ENCODE data around the gene TTC9C.
A peak's percentile ranks its signal among the peaks of the same experiment; 100 is the strongest.

Gene TTC9C

GRCh38 chr11:62775646-62776045, 47.4 kb downstream of the TTC9C start:
- Histone ChIP-seq H3K36me3 (ENCODE audit: insufficient read depth, low read length) (peaks cover 42% of the 10 kb centered on the region), H3K4me1 (ENCODE audit: insufficient read depth, low read length) (peaks cover 6% of the 10 kb centered on the region), H3K9me3 (ENCODE audit: low read length) (no peaks in the 10 kb centered on the region), H2AFZ (ENCODE audit: low read depth, low read length) (no peak overlapping the region), H3K27me3 (ENCODE audit: insufficient read depth, low read length) (no peaks in the 10 kb centered on the region), H3K4me3 (ENCODE audit: low read length) (no peak overlapping the region)

DNA sequence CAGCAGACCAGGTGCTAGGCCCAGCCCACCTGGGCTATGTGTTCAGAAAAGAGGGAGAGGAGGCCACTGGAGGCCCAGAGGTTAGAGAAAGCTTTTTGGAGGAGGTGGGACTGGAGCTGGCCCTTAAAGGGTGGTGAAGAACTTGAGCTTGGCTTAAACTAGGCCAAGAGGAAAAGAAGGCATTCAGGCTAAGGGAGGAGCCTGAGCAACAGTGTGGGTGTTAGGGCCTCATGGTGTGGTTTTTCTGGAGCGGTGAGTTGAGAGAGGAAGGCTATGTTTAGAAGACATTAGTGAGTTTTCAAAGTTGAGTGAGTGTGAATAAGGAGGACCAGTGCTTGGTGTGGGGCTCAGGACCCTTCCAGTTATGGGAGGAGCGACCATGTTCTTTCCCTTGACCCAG, 49.1 kb downstream of the TTC9C start:
- Histone ChIP-seq H3K9me3 (ENCODE audit: low read length) (no peaks in the 10 kb centered on the region), H2AFZ (ENCODE audit: low read depth, low read length) (no peak overlapping the region), H3K36me3 (ENCODE audit: insufficient read depth, low read length) (peaks cover 51% of the 10 kb centered on the region), H3K27me3 (ENCODE audit: insufficient read depth, low read length) (no peaks in the 10 kb centered on the region), H3K4me3 (ENCODE audit: low read length) (no peak overlapping the region), H3K4me1 (ENCODE audit: insufficient read depth, low read length) (no peaks in the 10 kb centered on the region)

DNA sequence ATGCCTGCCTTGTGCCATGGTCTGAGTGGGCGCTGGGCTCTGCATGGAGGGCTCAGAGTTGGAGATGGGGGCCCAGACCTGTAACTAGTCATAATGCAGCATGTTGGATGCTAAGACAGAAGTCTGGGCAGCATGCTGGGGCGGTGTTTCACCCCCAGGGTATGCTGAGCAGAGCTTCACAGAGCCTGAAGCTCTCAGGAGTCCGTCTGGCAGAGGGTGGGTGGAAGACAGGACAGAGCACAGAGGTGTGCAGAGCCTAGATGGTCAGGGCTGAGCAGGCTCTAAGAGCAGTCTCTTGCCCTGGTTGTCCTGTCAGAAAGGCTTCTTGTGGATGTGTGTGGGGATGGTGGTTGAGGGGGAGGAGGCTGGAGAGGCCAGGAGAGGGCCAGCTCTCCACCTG, 50.2 kb downstream of the TTC9C start:
- H2AFZ ChIP-seq (ENCODE audit: low read depth, low read length), result no peak overlapping the region
- no peaks in the 10 kb centered on the region for H3K9me3 ChIP-seq (ENCODE audit: low read length)
- no peak overlapping the region for H3K4me3 ChIP-seq (ENCODE audit: low read length)
- no peaks in the 10 kb centered on the region for H3K4me1 ChIP-seq (ENCODE audit: insufficient read depth, low read length)
- H3K27me3 ChIP-seq (ENCODE audit: insufficient read depth, low read length), result no peaks in the 10 kb centered on the region
- peaks cover 57% of the 10 kb centered on the region for H3K36me3 ChIP-seq (ENCODE audit: insufficient read depth, low read length)

GRCh38 chr11:62782753-62783152, 54.5 kb downstream of the TTC9C start:
- Histone ChIP-seq H2AFZ (ENCODE audit: low read depth, low read length) (no peak overlapping the region), H3K4me3 (ENCODE audit: low read length) (no peak overlapping the region), H3K36me3 (ENCODE audit: insufficient read depth, low read length) (peaks cover 37% of the 10 kb centered on the region), H3K27me3 (ENCODE audit: insufficient read depth, low read length) (no peaks in the 10 kb centered on the region), H3K9me3 (ENCODE audit: low read length) (no peaks in the 10 kb centered on the region), H3K4me1 (ENCODE audit: insufficient read depth, low read length) (peaks cover 4% of the 10 kb centered on the region)

DNA sequence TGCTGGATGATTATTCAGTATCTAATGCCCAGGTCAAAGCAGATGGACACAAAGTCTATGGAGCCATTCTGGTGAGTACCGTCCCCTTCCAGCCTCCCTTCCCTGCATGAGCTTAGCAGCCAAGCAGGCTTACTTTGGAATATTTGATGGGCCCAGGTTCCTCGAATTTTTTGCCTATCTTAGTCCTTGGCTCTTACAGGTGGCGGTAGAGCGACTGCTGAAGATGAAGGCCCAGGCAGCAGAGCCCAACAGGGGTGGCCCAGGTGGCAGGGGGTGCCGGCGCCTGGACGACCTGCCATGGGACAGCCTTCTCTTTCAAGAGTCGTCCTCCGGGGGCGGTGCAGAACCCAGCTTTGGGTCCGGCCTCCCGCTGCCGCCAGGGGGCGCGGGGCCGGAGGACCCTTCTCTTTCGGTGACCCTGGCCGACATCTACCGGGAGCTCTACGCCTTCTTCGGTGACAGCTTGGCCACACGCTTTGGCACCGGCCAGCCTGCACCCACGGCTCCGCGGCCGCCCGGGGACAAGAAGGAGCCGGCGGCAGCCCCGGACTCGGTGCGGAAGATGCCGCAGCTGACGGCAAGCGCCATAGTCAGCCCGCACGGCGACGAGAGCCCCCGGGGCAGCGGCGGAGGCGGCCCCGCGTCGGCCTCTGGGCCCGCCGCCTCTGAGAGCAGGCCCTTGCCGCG, 58.2 kb downstream of the TTC9C start:
- H3K9me3 ChIP-seq (ENCODE audit: low read length), result no peaks in the 10 kb centered on the region
- no peak overlapping the region for H2AFZ ChIP-seq (ENCODE audit: low read depth, low read length)
- no peaks in the 10 kb centered on the region for H3K27me3 ChIP-seq (ENCODE audit: insufficient read depth, low read length)
- peaks cover 48% of the 10 kb centered on the region for H3K36me3 ChIP-seq (ENCODE audit: insufficient read depth, low read length)
- peak overlapping the region; percentile 95 for H3K4me3 ChIP-seq (ENCODE audit: low read length)
- H3K4me1 ChIP-seq (ENCODE audit: insufficient read depth, low read length), result peaks cover 16% of the 10 kb centered on the region

DNA sequence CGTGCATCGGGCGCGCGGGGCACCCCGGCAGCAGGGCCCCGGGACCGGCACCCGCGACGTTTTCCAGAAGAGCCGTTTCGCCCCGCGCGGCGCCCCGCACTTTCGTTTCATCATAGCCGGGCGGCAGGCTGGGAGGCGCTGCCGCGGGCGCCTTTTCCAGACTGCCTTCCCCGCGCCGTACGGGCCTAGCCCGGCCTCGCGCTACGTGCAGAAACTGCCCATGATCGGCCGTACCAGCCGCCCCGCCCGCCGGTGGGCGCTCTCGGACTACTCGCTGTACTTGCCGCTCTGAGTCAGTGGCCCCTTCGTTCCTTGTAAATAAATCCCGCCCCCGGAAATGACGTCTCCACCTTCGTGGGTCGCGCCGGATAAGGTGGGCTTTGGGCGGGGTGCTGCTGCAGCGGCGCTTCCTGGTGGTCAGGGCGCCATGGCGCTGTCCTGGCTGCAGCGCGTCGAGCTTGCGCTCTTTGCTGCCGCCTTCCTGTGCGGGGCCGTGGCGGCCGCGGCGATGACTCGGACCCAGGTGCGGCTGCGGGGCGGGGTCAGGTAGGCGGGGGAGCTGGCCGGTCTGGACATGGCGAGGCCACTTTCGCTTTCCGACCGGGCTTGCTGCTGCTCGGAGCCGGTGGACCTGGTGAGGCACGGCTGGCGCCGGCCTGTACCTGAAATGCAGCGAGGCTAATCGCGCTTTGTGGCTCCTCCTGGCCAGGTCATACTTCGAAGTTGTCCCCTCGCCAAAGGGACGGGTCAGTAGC, 58.9 kb downstream of the TTC9C start, which contains the start of gene TMEM179B:
Gene TMEM179B, plus strand, starts transcription at position 398 of the 755 bp plus-strand sequence. Its CDS starts 30 bp downstream, at position 428.
- H3K4me3 ChIP-seq (ENCODE audit: low read length), result peak within 1 kb of the TSS; percentile 95
- no peak within 1 kb of the TSS for H2AFZ ChIP-seq (ENCODE audit: low read depth, low read length)
- H3K27me3 ChIP-seq (ENCODE audit: insufficient read depth, low read length), result no peaks in the 10 kb centered on the region
- peaks cover 45% of the 10 kb centered on the region for H3K36me3 ChIP-seq (ENCODE audit: insufficient read depth, low read length)
- no peaks in the 10 kb centered on the region for H3K9me3 ChIP-seq (ENCODE audit: low read length)
- peaks cover 20% of the 10 kb centered on the region for H3K4me1 ChIP-seq (ENCODE audit: insufficient read depth, low read length)

All from neuron (in vitro differentiated cells).